A549 treated with CpdA at 1 μM for 4 hours (cell line): ENCODE measurements around the gene DYNC1I2. TPM values are rescaled to one million over a fixed set of nuclear protein-coding genes. Genes with fewer than 3 reads are reported as not detected.

Source experiments
- total RNA-seq: library from RNA; stranded (reverse); fragments of 200-300 nt; extraction: Qiagen RNA extraction; gene quantifications from 5 replicates; pipeline ENCODE4 v1.2.3, GENCODE V29; 2022; ENCODE audit warnings: low read depth

DYNC1I2 gene
- 63.8 to 84.4 TPM (median 68.9 TPM) in 5 replicates for total RNA-seq

DNA sequence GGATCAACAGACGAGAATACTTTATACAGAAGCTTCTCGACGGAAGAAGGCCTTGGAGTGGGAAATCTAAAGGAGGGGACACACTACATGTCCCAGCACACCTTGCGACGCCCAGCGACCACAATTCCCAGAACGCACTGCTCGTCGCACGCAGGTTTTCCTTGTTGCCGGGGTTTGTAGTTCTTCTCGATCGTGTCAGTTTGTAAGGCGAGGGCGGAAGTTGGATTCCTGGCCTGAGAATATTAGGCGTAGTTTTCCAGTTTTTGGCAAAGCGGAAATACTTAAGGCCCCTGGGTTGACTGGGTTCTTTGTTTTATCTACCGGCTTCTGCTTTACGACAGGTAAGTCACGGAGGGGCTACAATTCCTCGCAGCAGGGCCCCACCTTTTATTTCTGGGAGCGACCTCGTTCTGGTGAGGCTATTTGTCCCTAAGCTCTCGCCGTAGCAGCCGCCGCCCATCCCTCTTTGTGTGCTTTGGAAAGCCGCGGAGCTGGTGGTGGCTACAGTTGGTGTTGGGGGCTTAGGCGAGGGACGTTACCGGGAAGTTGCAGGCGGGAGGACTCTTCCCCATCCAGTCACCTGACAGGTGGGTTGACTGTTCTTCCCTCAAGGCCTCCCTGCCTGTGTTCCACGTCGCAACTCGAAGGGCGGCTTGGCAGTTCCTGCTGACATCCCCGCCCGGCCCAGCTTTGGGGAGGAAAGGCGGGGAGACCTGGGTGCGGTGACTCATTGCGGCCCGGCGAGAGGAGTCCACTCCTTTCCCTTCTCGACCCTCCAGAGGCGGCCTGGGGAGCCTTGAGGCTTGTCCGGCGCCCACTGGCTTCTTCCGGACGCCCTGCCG, at the start of gene DYNC1I2:
DYNC1I2 (plus strand) TSS at position 183 of the 842 bp plus-strand sequence. CDS start 2,687 bp downstream, outside the sequence.

Other genes with a start within 250 kb of the DYNC1I2 start
- gene CYBRD1, start 165.0 kb upstream of the DYNC1I2 start, total RNA-seq: 26.3 to 37.3 TPM (median 34.4 TPM) in 5 replicates
- 13.6 to 16.7 TPM (median 14.3 TPM) in 5 replicates for gene SLC25A12, start 206.8 kb downstream of the DYNC1I2 start, total RNA-seq
- 67.6 to 87.4 TPM (median 72.2 TPM) in 5 replicates for gene HAT1, start 235.0 kb downstream of the DYNC1I2 start, total RNA-seq